OCI-LY1 (cell line): Measurements from ENCODE around the gene DHRS7C.

Source experiments
- H2AFZ ChIP-seq: fragments of 200-600 bp; sonication (generic), shearing (Covaris generic); 2 replicates; pipeline ENCODE4 v1.6.0; 2014; ENCODE audit warnings: antibody characterized with exemption, mild to moderate bottlenecking, low read length
- H3F3A ChIP-seq: fragments of 200-600 bp; sonication (generic), shearing (Covaris generic); 2 replicates; pipeline ENCODE4 v1.6.0; 2014; ENCODE audit warnings: mild to moderate bottlenecking, antibody characterized with exemption, low read length, moderate library complexity; ENCODE audit not compliant: insufficient read depth
- H3K27ac ChIP-seq: fragments of 200-600 bp; sonication (generic); 2 replicates; pipeline ENCODE4 v1.5.1; 2014; ENCODE audit warnings: low read length, mixed run types, mild to moderate bottlenecking, low read depth; ENCODE audit not compliant: poor library complexity, severe bottlenecking
- H3K27me3 ChIP-seq: fragments of 200-600 bp; sonication (generic); 2 replicates; pipeline ENCODE4 v1.6.0; 2014; ENCODE audit warnings: antibody characterized with exemption, mild to moderate bottlenecking, low read length, moderate library complexity; ENCODE audit not compliant: insufficient read depth
- H3K36me3 ChIP-seq: fragments of 200-600 bp; sonication (generic); 2 replicates; pipeline ENCODE4 v1.6.1; 2014; ENCODE audit warnings: mild to moderate bottlenecking, antibody characterized with exemption, low read length, moderate library complexity, mixed read lengths; ENCODE audit not compliant: insufficient read depth
- H3K4me1 ChIP-seq: fragments of 200-600 bp; sonication (generic); 2 replicates; pipeline ENCODE4 v1.5.1; 2014; ENCODE audit warnings: mild to moderate bottlenecking, low read length, moderate library complexity; ENCODE audit not compliant: insufficient read depth, severe bottlenecking
- H3K4me2 ChIP-seq: fragments of 200-600 bp; sonication (generic), shearing (Covaris generic); 2 replicates; pipeline ENCODE4 v1.6.1; 2014; ENCODE audit warnings: low read length
- H3K4me3 ChIP-seq: fragments of 200-600 bp; sonication (generic); 2 replicates; pipeline ENCODE4 v1.5.1; 2014; ENCODE audit warnings: low read length, low read depth, mild to moderate bottlenecking, mixed read lengths; ENCODE audit not compliant: poor library complexity, severe bottlenecking
- H3K79me2 ChIP-seq: fragments of 200-600 bp; shearing (Covaris generic); 2 replicates; pipeline ENCODE4 v1.6.1; 2016; ENCODE audit warnings: mixed run types, low read length, mixed read lengths; ENCODE audit not compliant: insufficient read depth
- H3K9ac ChIP-seq: fragments of 200-600 bp; sonication (generic), shearing (Covaris generic); 2 replicates; pipeline ENCODE4 v1.6.1; 2014; ENCODE audit warnings: mild to moderate bottlenecking, low read length, mixed read lengths
- H3K9me2 ChIP-seq: fragments of 200-600 bp; sonication (generic), shearing (Covaris generic); 2 replicates; pipeline ENCODE4 v1.6.1; 2014; ENCODE audit warnings: low read depth, mild to moderate bottlenecking, low read length, mixed read lengths
- H3K9me3 ChIP-seq: fragments of 200-600 bp; shearing (Covaris generic); 2 replicates; pipeline ENCODE4 v1.6.1; 2014; ENCODE audit warnings: low read length, mixed read lengths
- H4K20me1 ChIP-seq: fragments of 200-600 bp; sonication (generic), shearing (Covaris generic); 2 replicates; pipeline ENCODE4 v1.6.0; 2016; ENCODE audit warnings: mild to moderate bottlenecking, low read length; ENCODE audit not compliant: insufficient read depth
- CTCF ChIP-seq: fragments of 200-600 bp; sonication (generic), shearing (Covaris generic); IDR thresholded peaks from 2 replicates; pipeline ENCODE4 v1.5.1; 2017; ENCODE audit warnings: mild to moderate bottlenecking, antibody characterized with exemption, low read length, moderate library complexity, mixed read lengths
- EZH2 ChIP-seq: fragments of 200-600 bp; sonication (generic), shearing (Covaris generic); IDR thresholded peaks from 2 replicates; pipeline ENCODE4 v1.8.0; 2017; ENCODE audit warnings: borderline replicate concordance, mixed run types, mild to moderate bottlenecking, antibody characterized with exemption, low read length, moderate library complexity, mixed read lengths

Gene DHRS7C

GRCh38 chr17:9776911-9777310 is 14.5 kb downstream of the DHRS7C start:
- Histone ChIP-seq H3K27me3 (peaks cover 5% of the 10 kb centered on the region; the same call in 1 of the 2 replicates), H3K79me2 (no peaks in the 10 kb centered on the region), H3K4me1 (no peaks in the 10 kb centered on the region), H3K9me3 (no peaks in the 10 kb centered on the region), H3K4me3 (no peak overlapping the region), H4K20me1 (no peaks in the 10 kb centered on the region), H3K9ac (no peak overlapping the region), H3K27ac (no peak overlapping the region), H2AFZ (no peak overlapping the region), H3K36me3 (no peaks in the 10 kb centered on the region), H3F3A (no peaks in the 10 kb centered on the region), H3K9me2 (no peaks in the 10 kb centered on the region), H3K4me2 (no peak overlapping the region)
- TF ChIP-seq EZH2 (no peak), CTCF (no peak)

- Histone ChIP-seq H3K27me3 (peaks cover 5% of the 10 kb centered on the region; the same call in 1 of the 2 replicates), H3K4me1 (no peaks in the 10 kb centered on the region), H3K27ac (no peak overlapping the region), H3F3A (no peaks in the 10 kb centered on the region), H3K9me3 (no peaks in the 10 kb centered on the region), H3K9ac (no peak overlapping the region), H3K36me3 (no peaks in the 10 kb centered on the region), H3K4me2 (no peak overlapping the region), H4K20me1 (no peaks in the 10 kb centered on the region), H3K79me2 (no peaks in the 10 kb centered on the region), H3K9me2 (no peaks in the 10 kb centered on the region), H3K4me3 (no peak overlapping the region), H2AFZ (no peak overlapping the region)
- TF ChIP-seq CTCF: no peak
- no peak for TF ChIP-seq EZH2
Observed at GRCh38 chr17:9772658-9773057, 18.7 kb downstream of the DHRS7C start.

GRCh38 chr17:9771465-9771864 is 19.9 kb downstream of the DHRS7C start:
- no peak for TF ChIP-seq EZH2
- no peak for TF ChIP-seq CTCF

More at GRCh38 chr17:9771465-9771864, 19.9 kb downstream of the DHRS7C start:
- H4K20me1 ChIP-seq: no peaks in the 10 kb centered on the region
- H2AFZ ChIP-seq: no peak overlapping the region
- no peak overlapping the region for H3K27ac ChIP-seq
- H3K4me3 ChIP-seq: no peak overlapping the region
- H3K4me2 ChIP-seq: no peak overlapping the region
- H3K9me3 ChIP-seq: no peaks in the 10 kb centered on the region
- no peaks in the 10 kb centered on the region for H3F3A ChIP-seq
- H3K9ac ChIP-seq: no peak overlapping the region
- no peaks in the 10 kb centered on the region for H3K9me2 ChIP-seq
- H3K27me3 ChIP-seq: no peaks in the 10 kb centered on the region
- H3K36me3 ChIP-seq: no peaks in the 10 kb centered on the region
- H3K79me2 ChIP-seq: no peaks in the 10 kb centered on the region
- H3K4me1 ChIP-seq: no peaks in the 10 kb centered on the region
